ENCODE results near the gene COL17A1. TPM values are rescaled to one million over a fixed set of nuclear protein-coding genes. Genes with fewer than 3 reads are reported as not detected.

Gene COL17A1
- total RNA-seq, 2 donors from 2014 or later = 1.1 to 2.3 TPM

DNA sequence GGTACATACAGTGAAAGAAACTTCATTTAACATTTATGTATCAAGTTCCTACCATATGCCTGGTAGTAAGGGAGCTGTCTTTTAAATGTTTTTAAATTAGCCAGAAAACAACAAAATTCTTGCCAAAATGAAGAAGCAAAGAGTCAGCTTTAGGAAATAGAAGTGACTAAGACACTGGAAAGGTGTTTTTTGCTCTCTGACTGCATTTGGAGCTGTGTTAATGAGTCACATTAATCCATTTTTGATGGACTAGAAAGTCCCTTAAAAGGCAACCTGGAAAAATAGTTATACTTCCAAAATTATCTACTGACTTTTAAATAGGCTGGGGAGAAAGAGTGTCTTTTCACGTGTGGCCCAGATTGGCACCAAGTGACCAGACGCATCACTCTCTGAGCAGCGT is 3.9 kb upstream of the COL17A1 start:
- Mint-ChIP-seq H3K4me1 (peaks cover 21% of the 10 kb centered on the region), H3K27me3 (ENCODE audit: insufficient read depth) (no peaks in the 10 kb centered on the region), H3K9me3 (no peaks in the 10 kb centered on the region), H3K36me3 (ENCODE audit: low read depth) (no peaks in the 10 kb centered on the region), H3K4me3 (no peak overlapping the region), H3K27ac (no peak overlapping the region)
- Histone ChIP-seq H3K9me3 (ENCODE audit: control insufficient read depth, low read length) (peaks cover 4% of the 10 kb centered on the region), H3K27me3 (ENCODE audit: control insufficient read depth, insufficient read depth, low read length, poor library complexity, severe bottlenecking) (no peaks in the 10 kb centered on the region), H3K4me3 (ENCODE audit: low read length) (no peak overlapping the region), H3K27ac (ENCODE audit: low read depth, low read length) (no peak overlapping the region), H3K4me1 (ENCODE audit: control insufficient read depth, insufficient read depth, low read length) (peaks cover 5% of the 10 kb centered on the region), H3K36me3 (ENCODE audit: control insufficient read depth, insufficient read depth, low read length) (no peaks in the 10 kb centered on the region), H3K9ac (ENCODE audit: extremely low read depth, low read length, poor library complexity, severe bottlenecking) (no peak overlapping the region)
- TF ChIP-seq, protein P1, sequence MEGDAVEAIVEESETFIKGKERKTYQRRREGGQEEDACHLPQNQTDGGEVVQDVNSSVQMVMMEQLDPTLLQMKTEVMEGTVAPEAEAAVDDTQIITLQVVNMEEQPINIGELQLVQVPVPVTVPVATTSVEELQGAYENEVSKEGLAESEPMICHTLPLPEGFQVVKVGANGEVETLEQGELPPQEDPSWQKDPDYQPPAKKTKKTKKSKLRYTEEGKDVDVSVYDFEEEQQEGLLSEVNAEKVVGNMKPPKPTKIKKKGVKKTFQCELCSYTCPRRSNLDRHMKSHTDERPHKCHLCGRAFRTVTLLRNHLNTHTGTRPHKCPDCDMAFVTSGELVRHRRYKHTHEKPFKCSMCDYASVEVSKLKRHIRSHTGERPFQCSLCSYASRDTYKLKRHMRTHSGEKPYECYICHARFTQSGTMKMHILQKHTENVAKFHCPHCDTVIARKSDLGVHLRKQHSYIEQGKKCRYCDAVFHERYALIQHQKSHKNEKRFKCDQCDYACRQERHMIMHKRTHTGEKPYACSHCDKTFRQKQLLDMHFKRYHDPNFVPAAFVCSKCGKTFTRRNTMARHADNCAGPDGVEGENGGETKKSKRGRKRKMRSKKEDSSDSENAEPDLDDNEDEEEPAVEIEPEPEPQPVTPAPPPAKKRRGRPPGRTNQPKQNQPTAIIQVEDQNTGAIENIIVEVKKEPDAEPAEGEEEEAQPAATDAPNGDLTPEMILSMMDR (conservative IDR thresholded peaks at IDR 0.05) = no peak
- 87 to 91% methylated on average over 3 of the region's 3 CpGs for WGBS, 2 experiments (ENCODE audit: insufficient coverage in 1 of 2, insufficient read length in 1 of 2)
- no peak for DNase-seq

DNA sequence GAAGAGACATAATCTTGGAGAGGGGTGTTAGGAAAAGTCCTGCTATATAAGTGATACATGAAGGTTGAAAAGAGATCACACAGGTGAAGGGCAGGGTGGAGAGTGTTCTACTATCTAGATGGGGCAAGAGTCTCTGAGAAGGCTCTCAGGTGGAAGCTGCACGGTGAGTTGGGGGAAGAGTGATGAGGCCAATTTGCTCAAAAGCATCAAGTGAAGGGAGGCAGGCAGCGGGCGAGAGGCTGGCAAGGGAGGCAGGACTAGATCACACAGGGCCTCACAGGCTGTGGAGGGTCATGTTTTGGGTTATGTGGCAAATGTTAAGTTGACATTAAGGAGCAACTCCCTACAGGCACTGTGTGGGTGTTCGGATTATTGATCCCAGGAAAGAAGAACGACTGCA is 2.6 kb upstream of the COL17A1 start:
- TF ChIP-seq, protein P1 (conservative IDR thresholded peaks at IDR 0.05) = no peak
- no peak overlapping the region for H3K27ac ChIP-seq (ENCODE audit: low read depth, low read length)
- H3K36me3 ChIP-seq (ENCODE audit: control insufficient read depth, insufficient read depth, low read length) = no peaks in the 10 kb centered on the region
- H3K4me3 ChIP-seq (ENCODE audit: low read length) = no peak overlapping the region
- H3K4me1 Mint-ChIP-seq = peaks cover 22% of the 10 kb centered on the region
- H3K27me3 ChIP-seq (ENCODE audit: control insufficient read depth, insufficient read depth, low read length, poor library complexity, severe bottlenecking) = no peaks in the 10 kb centered on the region
- H3K36me3 Mint-ChIP-seq (ENCODE audit: low read depth) = no peaks in the 10 kb centered on the region
- H3K27ac Mint-ChIP-seq = no peak overlapping the region
- no peak overlapping the region for H3K9ac ChIP-seq (ENCODE audit: extremely low read depth, low read length, poor library complexity, severe bottlenecking)
- no peaks in the 10 kb centered on the region for H3K27me3 Mint-ChIP-seq (ENCODE audit: insufficient read depth)
- 81 to 93% methylated on average over 2 to 5 of the region's 5 CpGs for WGBS, 2 experiments (ENCODE audit: insufficient coverage in 1 of 2, insufficient read length in 1 of 2)
- no peak overlapping the region for H3K4me3 Mint-ChIP-seq
- H3K4me1 ChIP-seq (ENCODE audit: control insufficient read depth, insufficient read depth, low read length) = peaks cover 5% of the 10 kb centered on the region
- H3K9me3 Mint-ChIP-seq = no peaks in the 10 kb centered on the region
- no peaks in the 10 kb centered on the region for H3K9me3 ChIP-seq (ENCODE audit: control insufficient read depth, low read length)
- no peak for DNase-seq

DNA sequence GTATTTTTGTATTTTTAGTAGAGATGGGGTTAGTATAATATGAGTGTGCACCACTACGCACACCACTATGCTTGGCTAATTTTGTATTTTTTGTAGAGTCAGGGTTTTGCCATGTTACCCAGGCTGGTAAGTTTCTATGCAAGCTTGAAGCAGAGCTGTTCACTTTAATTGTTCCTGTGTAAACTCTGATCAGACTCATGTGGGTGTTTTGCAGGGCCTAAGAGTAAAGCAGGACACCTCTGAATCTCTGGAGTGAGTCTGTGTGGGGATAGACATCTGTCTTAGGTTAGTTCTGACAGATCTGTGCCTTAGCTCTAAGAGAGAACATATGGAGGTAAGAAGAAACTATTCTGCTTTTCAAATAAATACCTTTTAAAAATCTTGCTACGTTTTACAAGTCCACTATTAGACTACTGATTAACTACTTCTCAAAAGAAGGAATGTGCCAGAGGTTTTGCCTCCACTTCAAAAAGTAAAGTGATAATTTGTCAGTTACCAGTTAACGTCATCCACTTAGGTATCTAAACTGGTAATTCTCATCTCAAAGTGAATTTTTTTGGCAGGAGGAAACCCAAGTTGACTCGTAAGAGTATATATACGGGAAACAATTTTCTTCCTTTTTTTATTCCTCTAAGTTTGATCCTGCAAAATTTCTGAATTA is 1.1 kb downstream of the COL17A1 start:
- Histone ChIP-seq H3K36me3 (ENCODE audit: control insufficient read depth, insufficient read depth, low read length) (no peaks in the 10 kb centered on the region), H3K27me3 (ENCODE audit: control insufficient read depth, insufficient read depth, low read length, poor library complexity, severe bottlenecking) (no peaks in the 10 kb centered on the region), H3K9ac (ENCODE audit: extremely low read depth, low read length, poor library complexity, severe bottlenecking) (no peak overlapping the region), H3K4me1 (ENCODE audit: control insufficient read depth, insufficient read depth, low read length) (peaks cover 5% of the 10 kb centered on the region), H3K4me3 (ENCODE audit: low read length) (no peak overlapping the region), H3K9me3 (ENCODE audit: control insufficient read depth, low read length) (no peaks in the 10 kb centered on the region), H3K27ac (ENCODE audit: low read depth, low read length) (no peak overlapping the region)
- Mint-ChIP-seq H3K4me1 (peaks cover 30% of the 10 kb centered on the region), H3K9me3 (no peaks in the 10 kb centered on the region), H3K27ac (no peak overlapping the region), H3K4me3 (no peak overlapping the region), H3K27me3 (ENCODE audit: insufficient read depth) (no peaks in the 10 kb centered on the region), H3K36me3 (ENCODE audit: low read depth) (no peaks in the 10 kb centered on the region)
- 91 to 93% methylated on average over 4 to 5 of the region's 5 CpGs for WGBS, 2 experiments (ENCODE audit: insufficient coverage in 1 of 2, insufficient read length in 1 of 2)
- no peak for DNase-seq
- TF ChIP-seq, protein P1 (conservative IDR thresholded peaks at IDR 0.05) = no peak

All from endodermal cell (in vitro differentiated cells).